H9 (cell line): ENCODE data around the gene GAS6. TPM values are rescaled to one million over a fixed set of nuclear protein-coding genes. Genes with fewer than 3 reads are reported as not detected.

Experiments used
- DNase-seq: peaks from one replicate; pipeline ENCODE4 v3.0.0-alpha.2; 2017
- H2AFZ ChIP-seq: one replicate; pipeline ENCODE4 v1.6.1; 2013; ENCODE audit warnings: mild to moderate bottlenecking, low read length, control low read depth, moderate library complexity
- H2AK5ac ChIP-seq: 2 replicates; pipeline ENCODE4 v1.6.1; 2013; ENCODE audit warnings: low read length, control low read depth, mixed read lengths; ENCODE audit not compliant: insufficient read length
- H2BK120ac ChIP-seq: one replicate; pipeline ENCODE4 v1.6.1; 2013; ENCODE audit warnings: low read depth, mild to moderate bottlenecking, low read length, control low read depth, inconsistent platforms; ENCODE audit not compliant: poor library complexity, severe bottlenecking
- H2BK12ac ChIP-seq: 2 replicates; pipeline ENCODE4 v1.6.1; 2013; ENCODE audit warnings: low read length, control low read depth, mixed read lengths, low read depth; ENCODE audit not compliant: insufficient read length
- H2BK15ac ChIP-seq: 2 replicates; pipeline ENCODE4 v1.6.1; 2013; ENCODE audit warnings: low read depth, low read length, control low read depth
- H2BK20ac ChIP-seq: one replicate; pipeline ENCODE4 v1.6.1; 2013; ENCODE audit warnings: low read depth, mild to moderate bottlenecking, low read length, control low read depth, inconsistent platforms; ENCODE audit not compliant: poor library complexity, severe bottlenecking
- H2BK5ac ChIP-seq: 2 replicates; pipeline ENCODE4 v1.6.1; 2013; ENCODE audit warnings: low read length, control low read depth, mixed read lengths; ENCODE audit not compliant: insufficient read length
- H3K14ac ChIP-seq: 2 replicates; pipeline ENCODE4 v1.6.1; 2013; ENCODE audit warnings: low read length, control low read depth; ENCODE audit not compliant: insufficient read depth
- H3K18ac ChIP-seq: 2 replicates; pipeline ENCODE4 v1.6.1; 2013; ENCODE audit warnings: low read depth, mild to moderate bottlenecking, mixed read lengths, low read length, control low read depth; ENCODE audit not compliant: insufficient read length
- H3K23ac ChIP-seq: 2 replicates; pipeline ENCODE4 v1.6.1; 2013; ENCODE audit warnings: low read length, control low read depth, mixed read lengths, low read depth; ENCODE audit not compliant: insufficient read length
- H3K23me2 ChIP-seq: 2 replicates; pipeline ENCODE4 v1.6.1; 2013; ENCODE audit warnings: low read depth, mild to moderate bottlenecking, mixed read lengths, low read length, control low read depth; ENCODE audit not compliant: insufficient read length, poor library complexity, severe bottlenecking
- H3K27ac ChIP-seq: 2 replicates; pipeline ENCODE4 v1.5.1; 2013; ENCODE audit warnings: low read length, control low read depth, mixed read lengths, low read depth; ENCODE audit not compliant: insufficient read length
- H3K27me3 ChIP-seq: 2 replicates; pipeline ENCODE4 v1.6.1; 2013; ENCODE audit warnings: low read length, control low read depth, inconsistent platforms; ENCODE audit not compliant: insufficient read depth
- H3K4ac ChIP-seq: 2 replicates; pipeline ENCODE4 v1.6.1; 2013; ENCODE audit warnings: low read depth, mild to moderate bottlenecking, control low read depth, inconsistent platforms, low read length, moderate library complexity
- H3K4me1 ChIP-seq: 2 replicates; pipeline ENCODE4 v1.6.1; 2013; ENCODE audit warnings: low read length, control low read depth, inconsistent platforms; ENCODE audit not compliant: insufficient read depth
- H3K4me2 ChIP-seq: 2 replicates; pipeline ENCODE4 v1.6.1; 2013; ENCODE audit warnings: low read length, control low read depth, mixed read lengths; ENCODE audit not compliant: insufficient read length, insufficient read depth
- H3K56ac ChIP-seq: 2 replicates; pipeline ENCODE4 v1.6.1; 2013; ENCODE audit warnings: low read depth, mild to moderate bottlenecking, mixed read lengths, low read length, control low read depth; ENCODE audit not compliant: insufficient read length
- H3K79me1 ChIP-seq: 2 replicates; pipeline ENCODE4 v1.6.1; 2013; ENCODE audit warnings: low read depth, mild to moderate bottlenecking, moderate library complexity, low read length, control low read depth, inconsistent platforms; ENCODE audit not compliant: insufficient read depth, poor library complexity, severe bottlenecking
- H3K79me2 ChIP-seq: 2 replicates; pipeline ENCODE4 v1.6.1; 2013; ENCODE audit warnings: low read length, control low read depth, inconsistent platforms; ENCODE audit not compliant: insufficient read depth
- H3K9ac ChIP-seq: 2 replicates; pipeline ENCODE4 v1.6.1; 2013; ENCODE audit warnings: low read length, control low read depth, mixed read lengths; ENCODE audit not compliant: insufficient read length; ENCODE audit errors: extremely low read depth
- H3K9me3 ChIP-seq: one replicate; pipeline ENCODE4 v1.6.1; 2013; ENCODE audit warnings: low read depth, low read length, inconsistent platforms; ENCODE audit not compliant: control insufficient read depth
- H3T11ph ChIP-seq: one replicate; pipeline ENCODE4 v1.6.1; 2013; ENCODE audit warnings: mild to moderate bottlenecking, low read length, control low read depth, inconsistent platforms
- H4K20me1 ChIP-seq: one replicate; pipeline ENCODE4 v1.6.1; 2013; ENCODE audit not compliant: control insufficient read depth, insufficient read length, insufficient read depth
- H4K5ac ChIP-seq: 2 replicates; pipeline ENCODE4 v1.6.1; 2013; ENCODE audit warnings: low read depth, mild to moderate bottlenecking, mixed read lengths, low read length, control low read depth; ENCODE audit not compliant: insufficient read length
- H4K8ac ChIP-seq: replicated peaks from 2 replicates; pipeline ENCODE4 v1.6.1; 2013; ENCODE audit warnings: low read length, control low read depth, mixed read lengths, low read depth; ENCODE audit not compliant: insufficient read length
- H4K91ac ChIP-seq: 2 replicates; pipeline ENCODE4 v1.6.1; 2013; ENCODE audit warnings: low read depth, mild to moderate bottlenecking, moderate library complexity, mixed read lengths, low read length, control low read depth; ENCODE audit not compliant: insufficient read length
- H3K27ac Mint-ChIP-seq, 3 experiments: 2 replicates in 2 of 3; 3 replicates in 1 of 3; pipeline ENCODE4 v1.8.0; 2020 to 2021; ENCODE audit warnings: mixed read lengths in 3 of 3, mild to moderate bottlenecking in 1 of 3, moderate library complexity in 1 of 3
- H3K27me3 Mint-ChIP-seq: 2 replicates; pipeline ENCODE4 v1.8.0; 2021; ENCODE audit warnings: low read depth, mild to moderate bottlenecking, moderate library complexity, mixed read lengths
- H3K36me3 Mint-ChIP-seq, 3 experiments: 2 replicates in 2 of 3; 3 replicates in 1 of 3; pipeline ENCODE4 v1.8.0; 2020 to 2021; ENCODE audit warnings: low read depth in 3 of 3, mixed read lengths in 3 of 3; ENCODE audit not compliant: insufficient read depth in 1 of 3
- H3K4me1 Mint-ChIP-seq, 2 experiments: 2 replicates each; pipeline ENCODE4 v1.8.0; 2020; ENCODE audit warnings: mixed read lengths in 2 of 2
- H3K4me3 Mint-ChIP-seq, 2 experiments: 2 replicates in 1 of 2; 3 replicates in 1 of 2; pipeline ENCODE4 v1.8.0; 2020 to 2021; ENCODE audit warnings: mild to moderate bottlenecking in 2 of 2, mixed read lengths in 2 of 2, moderate library complexity in 1 of 2
- H3K9me3 Mint-ChIP-seq, 2 experiments: 2 replicates in 1 of 2; 3 replicates in 1 of 2; pipeline ENCODE4 v1.8.0; 2020; ENCODE audit warnings: mild to moderate bottlenecking in 2 of 2, mixed read lengths in 2 of 2, moderate library complexity in 1 of 2
- CTCF ChIP-seq: fragments of 200-600 bp; sonication (generic); conservative IDR thresholded peaks from 3 replicates; pipeline ENCODE4 v1.8.0; 2021; ENCODE audit warnings: antibody characterized with exemption, mild to moderate bottlenecking
- WGBS: extraction: QIAGEN DNeasy Blood & Tissue Kit; methylation state at CpG from one replicate; pipeline ENCODE4 v1.1.7; 2013; ENCODE audit warnings: missing lambda C conversion rate, low lambda C conversion rate, mixed read lengths; ENCODE audit not compliant: insufficient read length; ENCODE audit errors: extremely low coverage; 5-methylcytosine and 5-hydroxymethylcytosine counted together
- total RNA-seq: library from RNA; stranded (reverse); gene quantifications from 2 replicates; pipeline ENCODE4 v1.2.1, GENCODE V29; 2021

Gene GAS6
- total RNA-seq, 1 experiment from 2014 or later: 20.5 TPM

GRCh38 chr13:113781571-113781970, 82.3 kb downstream of the GAS6 start:
- H4K8ac ChIP-seq: no peak overlapping the region
- H2BK120ac ChIP-seq: no peak overlapping the region
- no peak overlapping the region for H3T11ph ChIP-seq
- Mint-ChIP-seq H3K9me3 (peaks cover 14% of the 10 kb centered on the region in 2 experiments), H3K36me3 (peaks cover 2 to 10% (median 5%) of the 10 kb centered on the region in 3 experiments), H3K27me3 (peaks cover 26% of the 10 kb centered on the region), H3K4me1 (peaks cover 12 to 13% of the 10 kb centered on the region in 2 experiments), H3K27ac (no peak overlapping the region), H3K4me3 (no peak overlapping the region)
- H3K23ac ChIP-seq: no peak overlapping the region
- H3K9me3 ChIP-seq: no peaks in the 10 kb centered on the region
- H3K4ac ChIP-seq: no peak overlapping the region
- no peaks in the 10 kb centered on the region for H3K23me2 ChIP-seq
- no peak for DNase-seq
- no peaks in the 10 kb centered on the region for H3K79me2 ChIP-seq
- TF ChIP-seq CTCF: no peak
- H3K56ac ChIP-seq: no peak overlapping the region
- no peak overlapping the region for H3K14ac ChIP-seq
- H3K27me3 ChIP-seq: no peaks in the 10 kb centered on the region
- no peak overlapping the region for H4K5ac ChIP-seq
- no peak overlapping the region for H3K4me2 ChIP-seq
- no peak overlapping the region for H2BK5ac ChIP-seq
- H2BK12ac ChIP-seq: no peak overlapping the region
- WGBS: no CpG with 5 or more reads among the region's 2 CpGs
- H2AK5ac ChIP-seq: no peak overlapping the region
- H4K20me1 ChIP-seq: peaks cover 1% of the 10 kb centered on the region
- H3K18ac ChIP-seq: no peak overlapping the region
- H3K4me1 ChIP-seq: no peaks in the 10 kb centered on the region
- H2AFZ ChIP-seq: no peak overlapping the region
- no peak overlapping the region for H3K9ac ChIP-seq
- H3K27ac ChIP-seq: no peak overlapping the region
- no peaks in the 10 kb centered on the region for H3K79me1 ChIP-seq
- H4K91ac ChIP-seq: no peak overlapping the region
- H2BK20ac ChIP-seq: no peak overlapping the region
- H2BK15ac ChIP-seq: no peak overlapping the region
